ENCODE data around the gene TMPRSS3.

The TMPRSS3 gene

GRCh38 chr21:42395905-42396651, at the start of gene TMPRSS3:
TSS of gene TMPRSS3 (minus strand) at chr21:42396052. CDS start at chr21:42395417, 635 bp downstream.
- DNase-seq = no peak

- DNase-seq = no peak
Measured at GRCh38 chr21:42445311-42445710, 49.5 kb upstream of the TMPRSS3 start.

GRCh38 chr21:42444745-42445059, 48.9 kb upstream of the TMPRSS3 start:
- DNase-seq = no peak

GRCh38 chr21:42443876-42444744, 48.3 kb upstream of the TMPRSS3 start:
- DNase-seq = no peak

- no peak for DNase-seq
Measured at GRCh38 chr21:42443181-42443785, 47.4 kb upstream of the TMPRSS3 start.

DNA sequence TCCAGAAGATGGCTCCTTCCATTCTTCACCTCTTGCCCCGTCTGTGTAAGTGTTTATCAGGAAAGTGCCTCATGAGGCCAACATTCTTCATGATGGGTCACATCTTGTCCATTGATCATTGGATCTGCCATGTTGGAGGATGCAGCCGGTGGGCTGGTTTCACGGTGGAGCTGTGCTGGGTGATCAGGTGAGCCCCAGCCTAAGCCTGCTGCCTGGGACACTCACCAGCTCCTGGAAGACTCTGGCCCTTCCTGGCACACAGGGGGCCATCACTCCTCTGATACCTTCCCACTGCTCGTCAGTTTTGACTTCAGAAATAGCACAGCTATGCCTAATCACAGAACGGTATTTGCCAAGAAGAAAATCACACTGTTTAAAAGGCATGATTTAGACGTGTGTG, 46.1 kb upstream of the TMPRSS3 start:
- DNase-seq = no peak

GRCh38 chr21:42440187-42440792, 44.4 kb upstream of the TMPRSS3 start:
- no peak for DNase-seq

- no peak for DNase-seq
Measured at GRCh38 chr21:42439284-42440186, 43.7 kb upstream of the TMPRSS3 start.

DNA sequence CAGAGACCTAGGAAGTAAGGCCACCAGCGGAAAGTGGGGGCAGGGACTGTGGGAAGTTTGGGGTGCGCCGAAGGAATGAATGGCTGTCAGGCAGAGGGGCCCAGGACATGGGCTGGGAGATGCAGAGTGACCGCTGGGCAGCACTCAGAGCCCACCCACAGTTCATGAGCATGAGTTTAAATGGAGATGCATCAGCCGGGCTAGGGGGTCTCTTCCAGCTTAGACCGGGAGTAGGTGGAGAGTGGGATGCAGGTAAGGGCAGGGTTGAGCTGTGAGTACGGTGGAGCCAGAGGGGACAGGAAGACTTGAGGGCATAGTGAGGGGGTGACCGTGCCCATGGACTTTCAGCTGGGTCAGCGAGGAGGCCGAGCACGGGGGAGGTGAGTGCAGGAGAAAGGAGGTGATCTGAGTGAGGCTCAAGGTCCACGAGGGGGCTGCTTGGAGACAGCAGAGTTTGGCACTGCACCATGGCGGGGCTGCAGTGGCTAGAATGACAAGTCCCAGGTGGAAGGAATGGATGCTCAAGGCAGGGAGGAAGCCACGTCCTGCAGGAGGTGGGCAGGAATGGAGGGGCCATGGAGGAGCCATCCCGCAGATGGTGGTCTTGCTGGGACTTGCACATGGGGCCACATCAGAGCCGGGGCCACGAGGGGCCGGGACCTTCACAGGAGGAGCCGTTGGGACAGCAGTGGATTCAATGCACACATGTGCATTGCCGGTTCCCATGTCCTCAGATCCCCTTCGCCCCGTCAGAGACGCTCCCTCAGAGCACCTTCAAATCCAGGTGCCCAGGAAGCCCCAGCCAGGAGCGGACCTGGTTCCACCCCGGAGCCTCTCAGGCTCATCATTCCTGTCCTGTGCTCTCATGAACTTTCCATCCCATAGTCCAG, 42.7 kb upstream of the TMPRSS3 start:
- no peak for DNase-seq

DNA sequence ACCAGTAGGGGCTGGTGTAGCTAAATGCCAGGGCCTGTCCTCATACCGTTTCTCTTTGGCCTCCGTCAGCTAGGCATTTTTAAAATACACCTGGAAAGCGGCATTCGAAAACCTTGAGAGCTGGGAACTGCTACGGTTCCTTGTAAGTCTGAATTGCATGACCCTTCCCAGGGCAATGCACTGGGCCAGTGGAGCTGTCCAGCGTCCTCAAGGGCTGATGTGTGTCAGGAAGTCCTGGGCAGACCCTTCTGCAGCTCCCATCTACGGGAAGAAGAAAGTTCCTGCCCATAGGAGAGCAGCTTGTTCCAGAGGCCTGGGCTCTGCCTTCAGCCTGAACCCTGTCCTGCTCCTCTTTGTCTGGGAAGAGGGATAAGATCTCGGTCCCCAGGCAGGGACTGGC, 41.9 kb upstream of the TMPRSS3 start:
- no peak for DNase-seq

DNA sequence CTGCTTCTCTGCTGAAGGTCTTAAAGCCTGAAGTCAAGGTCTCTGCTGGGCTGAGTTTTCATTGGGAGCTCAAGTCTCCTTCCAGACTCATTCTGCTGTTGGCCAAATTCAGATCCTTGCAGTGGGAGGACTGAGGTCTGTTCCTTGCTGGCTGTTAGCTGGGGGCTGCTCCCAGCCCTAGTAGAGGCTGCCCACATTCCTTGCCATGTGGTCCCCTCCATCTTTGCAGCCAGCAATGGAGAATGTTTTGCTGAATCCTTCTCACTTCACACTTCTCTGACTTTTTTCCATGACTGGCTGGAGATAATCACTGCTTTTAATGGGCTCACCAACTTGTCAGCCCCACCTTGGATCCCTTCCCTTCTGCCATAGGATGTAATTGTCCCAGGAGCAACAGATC, 41.1 kb upstream of the TMPRSS3 start:
- no peak for DNase-seq

GRCh38 chr21:42435833-42436232, 40.0 kb upstream of the TMPRSS3 start:
- DNase-seq = no peak

DNA sequence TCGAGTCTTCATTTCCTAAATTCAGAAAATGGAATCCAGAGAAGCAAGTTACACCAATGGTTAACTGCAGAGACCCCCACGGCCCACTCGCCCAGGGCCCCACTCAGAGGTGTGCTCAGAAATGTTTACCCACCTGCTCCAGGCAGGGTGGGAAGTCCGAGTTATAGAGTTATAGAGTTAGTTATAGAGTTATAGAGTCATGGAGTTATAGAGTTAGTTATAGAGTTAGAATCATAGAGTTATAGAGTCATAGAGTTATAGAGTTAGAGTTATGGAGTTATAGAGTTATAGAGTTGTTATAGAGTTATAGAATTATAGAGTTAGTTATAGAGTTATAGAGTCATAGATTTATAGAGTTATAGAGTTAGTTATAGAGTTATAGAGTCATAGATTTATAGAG, 39.5 kb upstream of the TMPRSS3 start:
- no peak for DNase-seq

- no peak for DNase-seq
Measured at GRCh38 chr21:42434884-42435283, 39.0 kb upstream of the TMPRSS3 start.

GRCh38 chr21:42433946-42434551, 38.2 kb upstream of the TMPRSS3 start:
- DNase-seq = no peak

DNA sequence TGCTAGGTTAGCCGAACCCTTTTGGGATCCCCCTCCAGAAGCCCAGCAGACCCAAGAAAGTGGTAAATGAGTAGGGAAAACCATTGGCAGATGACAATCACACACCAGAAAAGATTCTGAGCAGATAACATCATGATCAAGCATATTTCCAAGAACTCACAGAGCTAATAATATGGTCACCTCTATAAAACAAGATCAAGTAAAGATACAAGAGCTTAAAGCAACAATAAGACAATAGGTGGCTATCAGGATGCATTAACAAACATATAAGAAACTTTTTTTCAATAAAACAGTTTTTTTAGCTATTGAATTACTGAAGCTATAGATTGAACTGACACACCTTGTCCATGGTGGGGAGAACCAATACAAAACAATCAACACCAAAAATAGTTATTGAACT, 36.8 kb upstream of the TMPRSS3 start:
- no peak for DNase-seq

DNA sequence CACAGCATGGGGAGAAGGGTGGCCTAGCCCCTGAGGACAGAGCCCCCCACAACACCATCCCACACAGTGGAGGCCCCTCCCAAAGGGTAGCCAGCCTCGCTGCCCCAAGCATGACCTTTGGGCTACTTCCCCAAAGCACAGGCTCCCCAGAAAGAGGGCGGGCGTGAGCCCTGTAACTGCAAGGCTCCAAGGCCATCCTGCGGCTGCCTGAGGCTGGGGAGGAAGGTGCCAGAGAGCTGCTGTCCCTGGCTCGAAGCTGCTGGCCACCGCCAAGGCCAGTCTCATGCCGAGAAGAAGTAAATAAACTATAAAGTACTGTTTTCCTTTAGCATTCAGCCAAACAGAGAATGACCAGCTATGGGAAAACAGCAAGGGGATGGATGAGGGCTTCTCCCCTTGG, 35.3 kb upstream of the TMPRSS3 start:
- DNase-seq = no peak

GRCh38 chr21:42430521-42430920, 34.7 kb upstream of the TMPRSS3 start:
- DNase-seq = no peak

DNA sequence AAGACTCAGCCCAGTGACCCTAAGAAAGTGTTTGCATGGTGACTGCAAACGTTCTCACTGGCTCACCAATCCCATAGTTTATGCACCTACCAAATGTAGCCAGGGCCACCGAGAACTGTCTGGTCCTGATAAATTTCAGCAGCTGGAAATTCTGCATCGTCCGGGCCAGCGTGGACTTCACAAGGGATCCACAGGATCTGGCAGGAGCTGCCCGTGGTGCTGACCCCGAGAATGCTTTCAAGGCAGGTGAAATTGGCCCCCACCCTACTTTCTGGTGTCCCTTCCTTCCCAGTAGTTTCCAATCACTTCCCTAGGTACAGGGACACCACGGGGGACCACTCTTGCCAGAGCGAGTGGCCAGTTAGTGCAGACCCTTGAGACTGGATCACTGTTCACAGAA, 34.0 kb upstream of the TMPRSS3 start:
- no peak for DNase-seq

DNA sequence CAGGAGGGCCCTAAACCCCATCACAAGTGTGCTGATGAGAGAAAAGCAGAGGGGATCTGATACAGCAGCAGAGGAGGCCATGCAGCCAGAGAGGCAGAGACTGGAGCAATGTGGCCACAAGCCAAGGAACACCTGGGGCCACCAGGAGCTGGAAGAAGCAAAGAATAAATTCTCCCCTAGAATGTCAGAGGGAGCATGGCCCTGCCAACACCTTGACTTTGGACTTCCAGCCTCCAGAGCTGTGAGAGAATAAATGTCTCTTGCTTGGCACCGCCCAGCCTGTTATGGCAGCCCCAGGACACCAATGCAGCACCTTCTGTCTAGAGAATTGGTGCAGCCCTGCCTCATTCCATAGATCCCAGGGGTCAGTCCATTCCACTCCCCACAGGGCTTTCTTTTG, 33.2 kb upstream of the TMPRSS3 start:
- no peak for DNase-seq

Data from NCI-H2227 treated with DMSO at 0.1 percent for 48 hours (cell line).